ENCODE measurements around the gene HOOK1. TPM values are rescaled to one million over a fixed set of nuclear protein-coding genes. Genes with fewer than 3 reads are reported as not detected.

The HOOK1 gene
- total RNA-seq, 4 donors from 2014 or later: 17.2 to 25.2 (median 19.3) TPM

GRCh38 chr1:59885160-59885832 is 70.5 kb downstream of the HOOK1 start:
- TF ChIP-seq POLR2A (IDR thresholded peaks at IDR 0.05): no peak
- no peak for DNase-seq (ENCODE audit: low spot score in 2 of 2)
- intact Hi-C loops (cut with DNase I; ENCODE audit: low total_unique reads): no loop called here
- WGBS, 2 donors: 48 to 56% methylated on average over 3 of the region's 3 CpGs
- no peak overlapping the region for H3K4me3 ChIP-seq (ENCODE audit: low read depth, poor library complexity, severe bottlenecking)

GRCh38 chr1:59892841-59893811 is 78.4 kb downstream of the HOOK1 start:
- intact Hi-C loops (cut with DNase I; ENCODE audit: low total_unique reads): loop anchor here (10.0 kb wide), 1 partner anchor 62 kb away; no protein-coding TSS in a partner anchor
- no peak for DNase-seq (ENCODE audit: low spot score in 2 of 2)
- H3K4me3 ChIP-seq (ENCODE audit: low read depth, poor library complexity, severe bottlenecking): no peak overlapping the region
- no peak for TF ChIP-seq POLR2A (IDR thresholded peaks at IDR 0.05)
- TF ChIP-seq CTCF (IDR thresholded peaks at IDR 0.05): no peak
- 74 to 83% methylated on average over 7 of the region's 7 CpGs for WGBS, 2 donors

- DNase-seq (ENCODE audit: low spot score in 2 of 2): no peak
- H3K4me3 ChIP-seq (ENCODE audit: low read depth, poor library complexity, severe bottlenecking): no peak overlapping the region
- intact Hi-C loops (cut with DNase I; ENCODE audit: low total_unique reads): loop anchor here (10.0 kb wide), 1 partner anchor 58 kb away; no protein-coding TSS in a partner anchor
- TF ChIP-seq CTCF (IDR thresholded peaks at IDR 0.05) (no peak), POLR2A (IDR thresholded peaks at IDR 0.05) (no peak)
- 91 to 93% methylated on average over 2 of the region's 2 CpGs for WGBS, 2 donors
These were observed 82.4 kb downstream of the HOOK1 start for GRCh38 chr1:59897165-59897564.

- no peak for TF ChIP-seq POLR2A (IDR thresholded peaks at IDR 0.05)
- TF ChIP-seq CTCF (IDR thresholded peaks at IDR 0.05): no peak
- no peak overlapping the region for H3K4me3 ChIP-seq (ENCODE audit: low read depth, poor library complexity, severe bottlenecking)
- no peak for DNase-seq (ENCODE audit: low spot score in 2 of 2)
- intact Hi-C loops (cut with DNase I; ENCODE audit: low total_unique reads): loop anchor here (10.0 kb wide), 1 partner anchor 56 kb away; no protein-coding TSS in a partner anchor
- 47 to 52% methylated on average over 3 of the region's 3 CpGs for WGBS, 2 donors
These were observed 84.2 kb downstream of the HOOK1 start for GRCh38 chr1:59898927-59899326.

- no peak for DNase-seq (ENCODE audit: low spot score in 2 of 2)
- H3K4me3 ChIP-seq (ENCODE audit: low read depth, poor library complexity, severe bottlenecking): no peak overlapping the region
- 81 to 91% methylated on average over 2 of the region's 2 CpGs for WGBS, 2 donors
- intact Hi-C loops (cut with DNase I; ENCODE audit: low total_unique reads): no loop called here
- TF ChIP-seq POLR2A (IDR thresholded peaks at IDR 0.05) (no peak), CTCF (IDR thresholded peaks at IDR 0.05) (no peak)
These were observed 85.9 kb downstream of the HOOK1 start for GRCh38 chr1:59900640-59901039.

All from lower leg skin (tissue), 4 donors.